ENCODE results near the gene PTPN20. TPM values are rescaled to one million over a fixed set of nuclear protein-coding genes. Genes with fewer than 3 reads are reported as not detected.

The PTPN20 gene
- total RNA-seq, 4 donors from 2014 or later, result 2.9 TPM; not detected in 3

DNA sequence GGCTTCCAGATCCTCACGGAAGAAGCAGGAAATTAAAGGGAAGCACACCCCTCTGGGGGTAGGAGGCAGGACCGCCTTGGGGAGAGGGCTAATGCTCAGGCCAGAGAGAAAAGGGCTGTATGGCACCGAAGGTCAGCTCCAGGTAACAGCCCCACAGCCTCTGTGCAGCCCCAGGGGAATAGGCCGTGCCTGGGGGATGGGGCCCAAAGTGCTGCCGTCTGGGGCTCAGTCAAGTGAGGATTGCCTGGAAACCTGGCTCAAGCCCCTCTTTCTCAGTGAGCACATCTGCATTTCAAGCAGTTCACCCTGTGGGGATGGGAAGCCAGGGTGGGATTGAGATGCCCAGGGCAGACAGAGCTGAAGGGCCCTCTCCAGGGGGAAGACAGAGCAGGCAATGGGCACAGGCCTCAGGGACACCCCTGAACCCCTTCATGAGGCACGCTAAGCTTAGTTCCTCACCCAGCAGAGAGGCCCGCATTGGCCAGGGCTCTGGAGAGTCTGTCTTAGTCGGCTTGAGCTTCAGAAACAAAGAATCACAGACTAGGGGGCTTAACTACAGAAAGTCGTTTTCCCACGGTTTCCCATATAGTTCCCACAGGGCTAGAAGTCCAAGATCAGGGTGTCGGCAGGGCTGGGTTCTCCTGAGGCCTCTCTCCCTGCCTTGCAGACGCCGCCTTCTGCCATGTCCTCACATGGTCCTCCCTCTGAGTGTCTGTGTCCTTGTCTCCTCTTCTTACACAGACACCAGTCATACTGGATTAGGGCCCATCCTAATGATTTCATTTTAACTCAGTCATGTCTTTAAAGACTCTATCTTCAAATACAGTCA, 118.2 kb downstream of the PTPN20 start:
- Histone ChIP-seq H3K9me3 (no peaks in the 10 kb centered on the region), H3K27me3 (no peaks in the 10 kb centered on the region), H3K4me3 (no peak overlapping the region), H3K36me3 (no peaks in the 10 kb centered on the region), H3K4me1 (no peaks in the 10 kb centered on the region), H3K27ac (no peak overlapping the region)
- no peak for TF ChIP-seq POLR2A (IDR thresholded peaks at IDR 0.05)
- TF ChIP-seq, protein P1, sequence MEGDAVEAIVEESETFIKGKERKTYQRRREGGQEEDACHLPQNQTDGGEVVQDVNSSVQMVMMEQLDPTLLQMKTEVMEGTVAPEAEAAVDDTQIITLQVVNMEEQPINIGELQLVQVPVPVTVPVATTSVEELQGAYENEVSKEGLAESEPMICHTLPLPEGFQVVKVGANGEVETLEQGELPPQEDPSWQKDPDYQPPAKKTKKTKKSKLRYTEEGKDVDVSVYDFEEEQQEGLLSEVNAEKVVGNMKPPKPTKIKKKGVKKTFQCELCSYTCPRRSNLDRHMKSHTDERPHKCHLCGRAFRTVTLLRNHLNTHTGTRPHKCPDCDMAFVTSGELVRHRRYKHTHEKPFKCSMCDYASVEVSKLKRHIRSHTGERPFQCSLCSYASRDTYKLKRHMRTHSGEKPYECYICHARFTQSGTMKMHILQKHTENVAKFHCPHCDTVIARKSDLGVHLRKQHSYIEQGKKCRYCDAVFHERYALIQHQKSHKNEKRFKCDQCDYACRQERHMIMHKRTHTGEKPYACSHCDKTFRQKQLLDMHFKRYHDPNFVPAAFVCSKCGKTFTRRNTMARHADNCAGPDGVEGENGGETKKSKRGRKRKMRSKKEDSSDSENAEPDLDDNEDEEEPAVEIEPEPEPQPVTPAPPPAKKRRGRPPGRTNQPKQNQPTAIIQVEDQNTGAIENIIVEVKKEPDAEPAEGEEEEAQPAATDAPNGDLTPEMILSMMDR (IDR thresholded peaks at IDR 0.05), result no peak
- peak in 1 of 3 donors; percentile 33 for DNase-seq

DNA sequence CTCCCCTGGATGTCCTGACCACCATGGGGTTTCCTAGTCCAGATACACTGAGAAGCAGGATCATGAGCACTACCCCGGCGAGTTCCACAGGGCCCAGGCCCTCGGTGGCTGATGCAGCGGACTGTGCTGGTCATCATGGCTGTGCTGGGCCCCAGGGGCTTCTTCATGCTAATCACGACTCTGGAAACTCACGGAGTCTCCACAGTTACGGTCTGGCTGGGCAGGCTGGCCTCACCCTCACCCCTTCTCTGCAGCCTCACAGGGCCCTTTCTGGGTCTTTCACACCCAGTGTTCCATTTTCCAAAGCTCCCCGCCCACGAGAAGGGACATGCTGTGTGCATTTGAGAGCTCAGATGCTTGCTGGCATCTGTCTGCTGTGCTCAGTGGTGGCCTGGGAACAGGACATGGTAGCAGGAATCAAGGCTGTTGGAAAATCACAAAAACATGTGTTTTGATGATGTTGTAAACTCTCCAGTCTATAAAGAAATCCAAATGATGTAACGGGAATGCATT, 119.0 kb downstream of the PTPN20 start:
- DNase-seq, result peak in 1 of 3 donors; percentile 39
- no peaks in the 10 kb centered on the region for H3K36me3 ChIP-seq
- no peak overlapping the region for H3K4me3 ChIP-seq
- H3K27me3 ChIP-seq, result no peaks in the 10 kb centered on the region
- TF ChIP-seq, protein P1 (IDR thresholded peaks at IDR 0.05), result no peak
- TF ChIP-seq POLR2A (IDR thresholded peaks at IDR 0.05), result no peak
- H3K9me3 ChIP-seq, result no peaks in the 10 kb centered on the region
- H3K27ac ChIP-seq, result no peak overlapping the region
- no peaks in the 10 kb centered on the region for H3K4me1 ChIP-seq

DNA sequence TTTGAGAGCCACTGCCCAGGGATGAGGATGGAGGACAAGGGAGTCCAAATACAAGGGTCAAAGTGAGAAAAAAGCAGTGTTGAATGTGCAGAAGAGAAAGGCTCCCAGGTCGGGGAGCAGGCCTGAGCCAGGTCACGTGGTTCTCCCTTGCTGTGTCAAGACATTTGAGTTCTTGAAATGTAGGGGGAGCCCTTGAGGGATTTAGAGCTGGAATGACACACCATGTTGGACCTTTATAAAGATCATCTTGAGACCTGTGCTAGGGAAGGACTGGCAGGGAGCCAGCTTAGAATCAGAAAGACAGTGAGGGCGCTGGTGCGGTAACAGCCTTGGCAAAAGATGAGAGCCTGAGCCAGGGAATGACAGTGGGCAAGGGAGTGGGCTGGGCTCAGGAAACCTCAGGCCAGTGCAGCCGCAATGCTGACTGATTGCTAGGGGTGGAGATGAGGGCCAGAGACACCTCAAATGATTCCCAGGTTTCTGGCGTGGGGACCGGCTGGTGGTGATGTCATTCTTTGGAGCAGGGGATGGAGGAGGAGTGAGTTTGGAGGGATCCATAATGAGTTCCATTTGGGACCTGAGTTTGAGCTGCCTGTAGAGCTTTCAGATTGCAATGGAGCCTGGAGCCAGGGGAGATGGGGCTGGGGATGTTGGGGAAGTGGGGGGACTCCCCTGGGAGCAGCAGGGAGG, 120.1 kb downstream of the PTPN20 start:
- peak in 1 of 3 donors; percentile 29 for DNase-seq
- H3K27me3 ChIP-seq, result no peaks in the 10 kb centered on the region
- no peaks in the 10 kb centered on the region for H3K36me3 ChIP-seq
- no peaks in the 10 kb centered on the region for H3K4me1 ChIP-seq
- no peak overlapping the region for H3K4me3 ChIP-seq
- TF ChIP-seq POLR2A (IDR thresholded peaks at IDR 0.05), result no peak
- TF ChIP-seq, protein P1 (IDR thresholded peaks at IDR 0.05), result no peak
- no peak overlapping the region for H3K27ac ChIP-seq
- no peaks in the 10 kb centered on the region for H3K9me3 ChIP-seq

DNA sequence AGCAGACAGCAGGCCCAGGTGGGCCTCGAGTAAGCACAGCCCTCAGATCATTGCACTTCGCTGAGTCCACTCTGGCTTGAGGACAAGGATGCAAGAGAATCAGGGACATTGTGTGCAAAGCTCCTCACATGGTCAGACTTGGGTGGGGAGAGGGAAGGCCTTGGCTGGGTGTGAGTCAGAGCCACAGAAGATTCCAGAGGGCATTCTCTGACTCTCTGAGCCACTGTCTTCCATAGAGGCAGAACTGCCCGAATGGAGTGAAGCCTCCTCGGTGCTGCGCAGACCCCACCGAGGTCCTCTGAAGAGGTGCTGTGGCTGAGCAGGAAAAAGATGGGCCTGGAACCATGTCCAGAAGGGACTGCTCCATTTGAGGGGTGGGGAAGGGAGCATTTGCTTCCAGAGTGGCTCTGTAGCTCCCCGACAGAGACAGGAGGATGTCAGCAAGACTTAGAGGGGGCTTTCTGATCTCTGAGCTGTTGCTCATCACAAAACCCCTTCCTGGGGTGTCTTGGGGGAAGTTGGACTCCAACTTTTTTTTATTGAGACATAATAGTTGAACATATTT, 120.8 kb downstream of the PTPN20 start:
- no peaks in the 10 kb centered on the region for H3K36me3 ChIP-seq
- H3K27me3 ChIP-seq, result no peaks in the 10 kb centered on the region
- DNase-seq, result peak in 1 of 3 donors; percentile 34
- no peak overlapping the region for H3K4me3 ChIP-seq
- H3K27ac ChIP-seq, result no peak overlapping the region
- no peaks in the 10 kb centered on the region for H3K9me3 ChIP-seq
- no peak for TF ChIP-seq POLR2A (IDR thresholded peaks at IDR 0.05)
- TF ChIP-seq, protein P1 (IDR thresholded peaks at IDR 0.05), result no peak
- no peaks in the 10 kb centered on the region for H3K4me1 ChIP-seq

DNA sequence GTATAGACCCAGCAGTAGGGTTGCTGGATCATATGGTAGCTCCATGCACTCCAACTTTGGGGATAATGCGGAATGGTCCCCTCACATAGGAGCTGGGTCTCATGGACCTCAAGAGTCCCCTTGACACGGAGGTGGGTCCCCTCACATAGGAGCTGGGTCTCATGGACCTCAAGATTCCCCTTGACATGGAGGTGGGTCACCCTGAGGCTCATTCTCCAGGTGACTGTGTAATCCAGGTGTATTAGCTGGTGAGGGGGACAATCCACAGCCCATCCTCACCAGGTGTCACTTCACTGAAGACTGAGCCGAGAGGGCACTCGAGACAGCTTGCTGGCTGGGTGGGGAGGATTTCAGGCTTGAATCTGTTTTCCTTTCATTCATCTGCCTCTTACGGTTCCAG, 121.9 kb downstream of the PTPN20 start:
- H3K27ac ChIP-seq, result no peak overlapping the region
- H3K4me3 ChIP-seq, result no peak overlapping the region
- peak in 1 of 3 donors; percentile 7 for DNase-seq
- no peaks in the 10 kb centered on the region for H3K27me3 ChIP-seq
- no peaks in the 10 kb centered on the region for H3K9me3 ChIP-seq
- H3K36me3 ChIP-seq, result no peaks in the 10 kb centered on the region
- no peak for TF ChIP-seq POLR2A (IDR thresholded peaks at IDR 0.05)
- TF ChIP-seq, protein P1 (IDR thresholded peaks at IDR 0.05), result no peak
- no peaks in the 10 kb centered on the region for H3K4me1 ChIP-seq

Measured in Peyer's patch (tissue), 4 donors.